ENCODE results near the gene DUSP8.
"Not testable (repeated sequence)": the region's sequence is repeated elsewhere in the genome, so short reads cannot be mapped to it uniquely, and the experiment has no call there.

DUSP8 gene

DNA sequence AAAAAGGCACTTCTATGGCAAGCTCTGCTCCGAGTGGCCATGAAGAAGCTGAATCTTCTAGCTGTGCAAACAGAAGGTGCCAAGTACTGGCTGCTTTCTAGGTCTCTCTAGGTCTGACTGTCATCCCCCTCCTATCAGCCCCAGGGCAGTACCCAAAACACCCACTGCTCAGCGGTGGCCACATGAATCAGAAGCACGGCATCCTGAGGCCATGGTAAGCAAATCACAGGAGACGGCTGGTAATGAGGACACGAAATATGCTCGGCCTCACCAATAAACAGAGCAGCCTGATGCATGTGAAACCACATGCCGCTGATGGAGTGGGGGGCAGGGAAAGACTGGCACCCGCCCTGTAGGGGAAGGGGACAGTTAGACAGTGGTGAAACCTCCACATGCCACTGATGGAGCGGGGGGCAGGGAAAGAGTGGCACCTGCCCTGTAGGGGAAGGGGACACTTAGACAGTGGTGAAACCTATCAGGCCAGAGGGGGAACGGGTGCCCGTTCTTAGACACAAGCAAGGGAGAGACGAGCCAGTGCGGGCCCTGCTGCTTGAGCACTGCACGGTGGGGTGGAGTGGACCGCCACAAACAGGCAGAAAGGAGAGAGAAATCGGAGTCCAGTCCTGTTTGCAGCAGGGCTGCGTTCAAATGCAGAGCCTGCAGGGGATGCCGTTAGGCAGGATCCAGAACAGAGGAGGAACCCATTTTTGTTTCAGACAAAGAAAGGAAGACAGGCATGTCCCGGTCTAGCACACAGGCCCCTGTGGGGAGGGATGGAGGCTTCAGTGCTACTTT, 55.6 kb downstream of the DUSP8 start:
- DNase-seq (ENCODE audit: low read depth, low spot score): no peak

- peak; percentile 36 for DNase-seq (ENCODE audit: low read depth, low spot score)
Measured at GRCh38 chr11:1515082-1516060, 56.7 kb downstream of the DUSP8 start.

DNA sequence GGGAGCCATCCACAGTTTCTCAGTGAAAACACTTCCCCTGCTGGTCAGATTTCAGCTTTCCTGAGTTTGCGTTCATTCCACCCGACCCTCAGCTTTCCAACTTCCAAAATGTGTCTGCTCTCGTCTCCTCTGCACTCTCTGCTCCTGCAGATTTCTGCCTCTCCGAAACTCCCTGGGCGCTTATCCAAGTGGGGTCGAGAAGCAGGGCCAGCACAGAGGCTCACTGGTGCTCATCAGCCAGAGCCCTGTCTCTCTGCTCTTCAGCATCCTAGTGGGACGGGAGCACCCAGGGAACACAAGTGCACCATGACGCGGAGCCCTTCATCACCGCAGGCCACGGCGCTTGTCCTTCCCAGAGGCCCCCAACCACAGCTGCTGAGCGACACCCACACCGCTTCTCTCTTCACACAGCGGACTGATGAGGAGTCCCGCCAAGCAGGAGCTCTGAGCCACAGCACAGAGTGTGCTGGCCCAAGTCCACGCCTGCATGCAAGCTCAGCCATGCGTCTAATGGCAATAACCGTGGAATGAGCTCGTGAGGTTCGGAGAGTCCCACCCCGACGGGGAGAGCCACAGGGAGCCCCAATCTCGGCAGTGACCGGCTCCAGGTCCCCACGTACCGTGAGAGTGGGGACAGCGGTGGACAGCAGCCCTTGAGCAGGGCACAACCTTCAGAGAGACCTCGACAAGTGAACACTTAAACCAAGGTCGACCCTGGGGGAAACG, 57.6 kb downstream of the DUSP8 start:
- DNase-seq (ENCODE audit: low read depth, low spot score): no peak

GRCh38 chr11:1513326-1514296, 58.5 kb downstream of the DUSP8 start:
- DNase-seq (ENCODE audit: low read depth, low spot score): no peak

DNA sequence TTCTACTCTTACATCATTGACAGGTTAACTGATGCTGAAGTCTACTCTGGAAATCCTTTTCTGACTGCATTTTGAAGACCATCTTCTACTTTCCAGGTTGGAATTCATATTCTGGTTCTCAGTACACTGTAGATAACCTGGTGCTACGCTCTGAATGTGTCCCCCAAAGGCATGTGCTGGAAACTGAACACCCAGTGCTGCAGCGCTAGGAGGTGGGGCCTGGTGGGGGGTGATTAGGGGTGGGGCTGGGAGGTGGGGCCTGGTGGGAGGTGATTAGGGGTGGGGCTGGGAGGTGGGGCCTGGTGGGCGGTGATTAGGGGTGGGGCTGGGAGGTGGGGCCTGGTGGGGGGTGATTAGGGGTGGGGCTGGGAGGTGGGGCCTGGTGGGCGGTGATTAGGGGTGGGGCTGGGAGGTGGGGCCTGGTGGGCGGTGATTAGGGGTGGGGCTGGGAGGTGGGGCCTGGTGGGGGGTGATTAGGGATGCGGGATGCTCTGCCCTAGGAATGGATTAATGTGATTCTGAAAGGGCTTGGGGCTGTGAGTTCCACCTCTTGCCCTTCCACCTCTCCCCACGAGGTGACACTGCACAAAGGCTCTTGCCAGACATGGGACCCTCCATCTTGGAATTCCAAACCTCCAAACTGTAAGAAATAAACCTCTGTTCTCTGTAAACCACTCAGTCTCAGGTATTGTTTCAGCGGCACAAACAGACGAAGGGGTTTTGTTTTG, 59.4 kb downstream of the DUSP8 start:
- not testable (repeated sequence) for DNase-seq (ENCODE audit: low read depth, low spot score)

GRCh38 chr11:1511937-1512496, 60.1 kb downstream of the DUSP8 start:
- no peak for DNase-seq (ENCODE audit: low read depth, low spot score)

DNA sequence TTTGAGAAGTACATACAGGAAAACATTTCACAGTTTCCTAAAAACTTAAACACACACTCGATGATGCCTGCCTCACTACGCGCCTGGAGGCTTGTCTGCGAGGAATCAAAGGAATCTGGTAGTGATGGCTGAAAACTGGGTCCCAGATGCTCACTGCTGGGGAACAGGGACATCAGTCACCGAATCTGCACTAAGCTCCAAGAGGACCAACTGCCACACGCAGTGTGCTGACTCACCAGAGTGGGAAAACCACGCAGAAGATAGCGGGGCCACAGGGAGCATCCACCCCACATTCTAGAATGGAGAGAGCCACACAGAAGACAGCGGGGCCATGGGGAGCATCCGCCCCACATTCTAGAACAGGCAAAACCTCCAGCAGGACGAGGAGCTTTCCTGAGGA, 61.1 kb downstream of the DUSP8 start:
- DNase-seq (ENCODE audit: low read depth, low spot score): no peak

- not testable (repeated sequence) for DNase-seq (ENCODE audit: low read depth, low spot score)
Measured at GRCh38 chr11:1510351-1510750, 61.7 kb downstream of the DUSP8 start.

DNA sequence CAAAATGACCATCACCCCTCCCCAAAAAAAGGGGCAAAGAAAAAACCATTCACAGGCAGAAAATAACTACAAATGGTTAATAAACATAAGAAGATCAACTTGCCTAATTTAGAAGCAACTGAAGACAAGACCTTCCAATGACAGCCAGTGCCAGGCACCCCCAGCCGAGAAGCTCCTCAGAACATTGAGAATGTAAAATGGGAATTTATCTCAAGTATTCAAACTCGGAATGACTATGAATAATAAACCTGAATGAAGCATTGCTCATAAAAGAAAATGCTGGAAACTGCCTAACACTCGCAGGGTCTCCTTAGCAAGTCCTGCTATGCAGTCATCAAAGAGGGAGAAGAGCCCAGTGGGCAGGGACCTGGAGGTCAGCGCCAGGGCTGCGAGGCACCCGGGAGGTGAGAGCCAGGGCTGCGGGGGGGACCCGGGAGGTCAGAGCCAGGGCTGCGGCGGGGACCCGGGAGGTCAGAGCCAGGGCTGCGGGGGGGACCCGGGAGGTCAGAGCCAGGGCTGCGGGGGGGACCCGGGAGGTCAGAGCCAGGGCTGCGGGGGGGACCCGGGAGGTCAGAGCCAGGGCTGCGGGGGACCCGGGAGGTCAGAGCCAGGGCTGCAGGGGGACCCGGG, 62.3 kb downstream of the DUSP8 start:
- no peak for DNase-seq (ENCODE audit: low read depth, low spot score)

- no peak for DNase-seq (ENCODE audit: low read depth, low spot score)
Measured at GRCh38 chr11:1508986-1509385, 63.1 kb downstream of the DUSP8 start.

DNA sequence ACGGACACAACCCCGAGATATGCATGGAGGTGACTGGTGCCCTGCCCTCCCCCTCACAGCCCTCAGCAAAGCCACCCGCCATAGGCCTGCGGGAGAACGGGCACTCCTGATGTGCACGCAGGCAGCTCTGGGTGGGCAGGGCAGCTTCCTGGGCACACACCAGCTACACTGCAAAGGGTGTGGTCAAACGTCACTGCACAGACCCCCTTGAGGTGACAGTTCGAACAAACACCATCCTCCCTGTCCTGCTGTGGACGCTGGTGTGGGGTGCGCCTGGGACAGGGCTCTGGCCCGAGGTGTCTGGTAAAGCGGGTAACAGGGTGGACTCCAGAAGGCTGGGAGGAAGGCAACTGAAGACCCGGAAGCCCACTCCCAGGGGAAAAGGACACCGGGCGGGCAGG, 63.6 kb downstream of the DUSP8 start:
- DNase-seq (ENCODE audit: low read depth, low spot score): no peak

DNA sequence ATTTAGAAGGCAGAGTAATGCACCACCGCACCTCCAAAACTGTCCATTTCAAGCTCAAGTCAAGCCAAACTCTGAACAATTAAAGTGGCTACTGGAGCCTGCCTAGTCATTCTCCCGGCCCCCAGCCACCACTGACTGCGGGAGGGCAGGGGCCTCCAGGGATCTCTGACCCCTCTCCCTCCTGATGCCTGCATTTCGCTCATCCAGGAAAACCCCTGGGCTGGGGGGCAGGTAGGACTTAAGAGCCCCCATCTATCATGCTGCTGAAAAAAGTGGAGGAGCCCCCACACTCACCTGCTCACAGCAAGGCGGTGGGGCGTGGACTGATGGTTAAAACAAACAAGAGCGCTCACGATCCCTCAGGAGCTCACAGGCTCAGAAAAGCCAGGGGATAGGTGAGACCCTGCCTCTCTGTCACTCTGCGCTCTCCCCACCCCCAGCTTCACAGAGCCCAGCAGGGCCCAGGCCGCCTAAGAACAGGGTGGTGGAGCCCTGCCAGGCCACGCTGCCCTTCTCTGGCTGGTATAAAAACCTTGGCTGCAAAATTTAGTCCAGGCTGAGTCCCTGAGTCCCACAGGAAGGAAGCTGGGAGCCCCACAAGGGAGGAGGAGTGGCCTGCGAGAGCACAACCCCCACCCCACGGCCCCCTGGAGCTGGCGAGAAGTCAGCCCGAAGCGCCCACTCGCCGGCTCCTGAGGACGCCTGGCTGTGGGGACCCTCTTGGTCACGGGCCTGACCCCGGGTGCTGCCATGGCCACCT, 64.5 kb downstream of the DUSP8 start:
- DNase-seq (ENCODE audit: low read depth, low spot score): no peak

DNA sequence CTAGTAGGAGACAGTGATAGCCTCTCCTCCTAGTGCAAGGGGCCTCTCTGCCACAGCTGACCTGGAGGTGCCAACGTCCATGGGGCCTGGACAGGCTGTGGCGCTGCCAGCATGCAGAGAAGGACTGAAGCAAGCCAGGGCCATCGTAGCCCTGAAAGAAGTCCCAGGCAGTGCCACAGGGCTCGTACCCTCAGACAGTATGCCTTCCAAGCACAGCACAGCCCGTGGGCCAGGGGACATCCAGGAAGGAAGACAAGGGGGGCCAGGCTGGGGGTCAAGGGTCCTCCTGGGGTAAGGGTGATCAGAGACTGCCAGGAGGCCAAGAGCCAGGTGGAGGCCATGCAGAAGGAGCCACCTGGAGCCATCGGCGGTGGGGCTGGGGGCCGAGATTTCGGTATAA, 65.1 kb downstream of the DUSP8 start:
- DNase-seq (ENCODE audit: low read depth, low spot score): no peak

DNA sequence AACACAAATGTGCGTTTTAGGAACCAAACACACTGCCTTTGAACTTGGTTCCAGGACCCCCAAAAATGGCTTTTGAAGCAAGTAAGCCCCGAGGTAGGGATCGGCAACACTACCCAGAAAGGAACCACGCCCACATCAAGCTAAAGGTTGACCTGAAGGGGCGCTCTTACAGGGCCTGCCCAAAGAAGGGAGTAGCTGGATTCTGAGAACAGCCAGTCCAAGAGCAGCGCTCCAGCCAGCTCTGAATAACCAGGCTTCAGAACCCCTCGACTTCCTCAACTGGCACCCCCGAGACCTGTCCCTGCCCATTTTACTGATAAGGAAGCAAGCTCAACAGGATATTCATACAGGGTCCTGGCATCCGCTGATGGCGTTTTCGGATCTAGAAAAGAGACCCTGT, 66.6 kb downstream of the DUSP8 start:
- DNase-seq (ENCODE audit: low read depth, low spot score): no peak

DNA sequence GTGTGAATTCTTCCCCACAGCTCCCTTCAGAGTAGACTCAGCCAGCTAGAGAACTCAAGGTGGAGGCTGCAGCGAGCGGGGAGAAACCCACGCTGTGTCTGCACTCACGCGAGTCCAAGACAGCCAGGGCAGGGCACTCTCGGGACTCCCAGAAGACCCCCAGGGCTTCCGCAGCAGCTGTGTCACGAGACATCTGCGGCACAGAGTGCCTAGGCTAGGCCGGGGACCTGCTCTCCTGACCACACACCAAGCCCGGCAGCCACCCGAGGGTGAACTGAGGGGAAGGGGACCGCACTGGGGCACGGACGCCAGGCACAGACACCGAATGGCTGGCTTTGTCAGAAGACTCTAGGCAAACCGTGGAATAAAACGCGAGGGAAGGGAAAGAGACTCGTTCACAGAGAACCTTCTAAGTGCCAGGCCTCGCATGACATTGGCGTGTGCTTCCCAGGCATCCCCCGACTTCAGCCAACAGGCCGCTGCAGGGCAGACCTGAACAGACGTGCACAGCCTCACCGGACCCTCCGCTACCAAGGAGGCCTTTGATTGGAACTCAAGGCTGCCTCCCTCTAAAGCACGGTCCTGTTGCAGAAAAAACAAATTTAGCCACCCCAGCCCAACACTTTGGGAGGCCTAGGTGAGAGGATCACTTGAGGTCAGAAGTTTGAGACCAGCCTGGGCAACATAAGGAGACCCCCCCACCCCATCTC, 67.3 kb downstream of the DUSP8 start:
- no peak for DNase-seq (ENCODE audit: low read depth, low spot score)

DNA sequence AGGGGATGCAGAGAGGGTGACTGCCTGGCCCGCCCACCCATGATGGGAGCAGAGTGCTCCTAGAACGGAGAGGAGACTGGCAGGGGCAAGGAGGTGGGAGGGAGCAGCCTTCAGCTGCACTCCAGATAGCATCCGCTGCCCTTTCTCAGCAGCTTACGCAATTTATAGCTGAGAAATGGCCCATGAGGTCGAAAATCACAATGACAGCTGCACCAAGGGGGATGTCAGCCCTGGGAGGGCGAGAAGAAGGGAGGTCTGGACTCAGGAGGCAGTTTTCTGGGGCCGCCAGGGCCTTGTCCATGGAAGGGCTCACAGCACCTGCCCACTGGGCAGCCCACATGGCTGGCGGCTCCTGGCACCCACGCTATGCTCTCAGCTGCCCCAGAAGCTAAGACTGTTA, 67.9 kb downstream of the DUSP8 start:
- DNase-seq (ENCODE audit: low read depth, low spot score): no peak
